GM18499 (cell line): Measurements from ENCODE around the gene FAM20C.

ENCODE experiments used
- ATAC-seq: cut with Tn5 transposase; IDR thresholded peaks from one replicate; pipeline ENCODE4 v1.9.1; 2021; ENCODE audit warnings: moderate number of reproducible peaks; ENCODE audit not compliant: insufficient read depth, unreplicated experiment

Gene FAM20C

DNA sequence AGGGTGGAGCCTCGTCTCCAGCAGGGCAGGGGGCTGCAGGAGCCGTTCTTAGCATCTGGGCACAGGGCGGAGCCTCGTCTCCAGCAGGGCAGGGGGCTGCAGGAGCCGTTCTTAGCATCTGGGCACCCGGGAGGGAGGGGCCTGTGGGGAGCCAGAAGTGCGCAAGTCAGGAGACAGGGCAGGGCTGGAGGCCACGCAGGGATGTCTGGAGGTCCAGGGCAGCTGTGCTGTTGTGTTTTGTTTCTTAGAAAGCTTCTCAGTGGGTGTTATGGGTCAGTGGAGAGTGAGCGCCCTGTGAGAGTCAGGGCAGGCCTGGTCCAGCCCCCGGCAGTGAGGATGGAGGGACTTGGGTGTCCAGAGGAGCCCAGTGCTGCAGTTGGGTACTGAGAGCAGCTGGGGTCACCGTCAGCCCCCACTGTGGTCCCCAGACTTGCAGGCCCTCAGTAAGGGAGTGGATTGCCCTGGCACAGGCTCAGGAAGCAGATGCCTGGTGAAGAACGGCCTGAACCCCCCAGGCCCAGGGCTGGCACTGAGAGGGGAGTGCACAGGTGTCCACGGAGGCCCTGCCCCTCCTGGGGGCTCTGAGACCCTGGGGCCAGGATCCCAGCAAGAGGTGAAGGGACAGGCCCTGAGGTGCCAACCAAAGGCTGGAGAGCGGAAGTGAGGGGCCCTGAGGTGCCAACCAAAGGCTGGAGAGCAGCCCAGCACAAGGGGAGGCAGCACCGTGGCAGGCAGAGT, 29.8 kb downstream of the FAM20C start:
- ATAC-seq: no peak

DNA sequence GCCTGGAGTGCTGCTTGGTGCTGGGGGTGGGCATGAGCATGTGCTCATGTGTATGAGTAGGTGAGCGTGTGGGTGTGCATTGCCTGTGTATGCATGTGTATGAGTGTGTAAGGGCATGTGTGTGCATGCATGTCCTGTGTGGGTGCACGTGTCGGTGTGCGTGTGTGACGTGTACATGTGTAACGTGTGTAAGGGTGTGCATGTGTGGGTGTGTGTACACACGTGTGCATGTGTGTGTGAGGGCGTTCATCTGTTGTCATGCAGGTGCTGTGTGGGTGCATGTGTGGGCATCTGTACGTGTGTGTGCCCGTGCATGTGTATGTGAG, 30.3 kb downstream of the FAM20C start:
- ATAC-seq: no peak

DNA sequence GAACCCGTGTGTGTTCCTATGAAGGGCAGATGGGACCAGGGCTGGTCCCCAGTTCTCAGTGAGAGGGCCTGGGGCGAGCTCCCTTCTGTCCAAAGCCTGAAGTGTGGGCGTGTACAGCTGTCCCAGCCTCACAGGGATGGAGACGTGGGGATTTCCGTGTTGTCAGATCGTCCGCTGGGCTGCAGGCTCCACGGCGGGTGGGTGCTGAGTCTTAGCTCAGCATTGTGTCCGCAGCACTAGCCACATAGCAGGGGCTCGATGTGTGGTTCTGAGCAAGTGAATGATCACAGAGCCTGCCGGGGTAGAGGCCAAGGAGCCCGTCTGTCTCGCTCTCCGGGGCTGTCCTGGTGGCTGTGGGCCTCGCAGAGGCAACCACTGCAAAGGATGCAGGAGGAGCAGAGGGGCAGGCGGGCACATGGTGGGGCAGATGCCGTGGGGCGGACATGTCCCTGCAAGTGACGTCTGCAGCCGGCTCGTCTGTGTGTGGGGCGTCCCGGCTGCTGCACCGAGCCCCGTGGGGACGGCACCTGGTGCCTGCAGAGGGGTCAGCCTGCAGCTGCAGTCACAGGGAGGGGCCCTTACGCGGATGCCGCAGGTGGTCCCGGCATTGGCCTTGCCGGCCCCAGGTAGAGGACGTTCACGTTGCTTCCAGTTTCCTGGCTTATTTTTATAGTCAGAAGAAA, 30.9 kb downstream of the FAM20C start:
- no peak for ATAC-seq

DNA sequence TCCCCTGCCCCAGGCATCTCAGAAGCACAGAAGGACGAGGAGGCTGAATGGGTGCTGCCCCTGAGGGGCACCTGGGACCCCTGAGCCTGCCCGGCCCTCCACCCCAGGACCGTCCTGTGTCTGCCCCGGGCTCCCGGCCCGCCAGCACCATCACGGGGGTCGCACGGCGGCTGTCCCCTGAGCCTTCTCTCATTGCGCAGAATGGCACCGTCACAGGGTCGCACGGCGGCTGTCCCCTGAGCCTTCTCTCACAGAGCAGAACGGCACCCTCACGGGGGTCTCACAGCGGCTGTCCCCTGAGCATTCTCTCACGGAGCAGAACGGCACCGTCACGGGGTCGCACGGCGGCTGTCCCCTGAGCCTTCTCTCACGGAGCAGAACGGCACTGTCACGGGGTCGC, 31.5 kb downstream of the FAM20C start:
- ATAC-seq: no peak

- no peak for ATAC-seq
Measured at GRCh38 chr7:226281-226895, 34.0 kb downstream of the FAM20C start.

DNA sequence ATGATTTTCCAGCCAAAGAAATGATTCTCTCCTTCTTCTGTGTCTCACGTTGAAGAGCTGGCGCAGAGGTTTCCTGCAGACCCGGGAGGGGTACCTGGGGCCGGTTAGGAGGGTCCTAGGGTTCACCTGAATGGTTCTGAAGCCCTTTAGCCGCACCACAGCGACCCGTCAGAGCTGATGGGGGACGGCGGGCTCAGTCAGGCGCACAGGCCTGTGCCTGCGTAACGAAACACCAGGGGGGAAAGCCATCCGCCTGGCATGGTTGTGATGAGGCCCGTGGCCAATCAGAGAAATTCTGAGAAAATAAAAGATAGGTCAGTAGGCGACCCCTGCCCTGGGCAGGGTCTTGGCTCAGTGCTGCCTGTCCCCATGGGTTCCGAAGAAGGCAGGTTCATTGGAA, 35.6 kb downstream of the FAM20C start:
- ATAC-seq: no peak

- ATAC-seq: no peak
Measured at GRCh38 chr7:228610-229009, 36.2 kb downstream of the FAM20C start.

- no peak for ATAC-seq
Measured at GRCh38 chr7:229184-229964, 37.0 kb downstream of the FAM20C start.

DNA sequence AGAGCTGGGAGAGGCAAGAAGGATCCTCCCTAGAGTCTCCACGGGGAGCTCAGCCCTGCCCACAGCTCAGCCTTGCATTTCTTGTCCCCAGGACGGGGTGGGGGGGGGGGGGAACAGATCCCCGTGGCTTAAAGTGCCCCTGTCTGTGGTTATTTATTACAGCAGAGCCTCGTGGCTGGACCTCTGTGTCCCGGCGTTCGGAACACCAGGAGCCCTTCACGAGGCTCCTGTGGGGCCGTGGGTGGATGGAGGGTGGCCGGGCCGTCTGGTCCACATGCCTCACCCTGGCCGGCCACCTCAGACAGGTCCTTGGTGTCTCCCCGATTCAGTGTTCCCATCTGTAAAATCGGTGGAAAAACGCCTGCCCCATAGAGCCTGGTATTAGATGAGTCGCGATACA, 37.9 kb downstream of the FAM20C start:
- ATAC-seq: no peak

GRCh38 chr7:231030-231857, 38.9 kb downstream of the FAM20C start:
- no peak for ATAC-seq

- no peak for ATAC-seq
Measured at GRCh38 chr7:231858-232246, 39.5 kb downstream of the FAM20C start.

DNA sequence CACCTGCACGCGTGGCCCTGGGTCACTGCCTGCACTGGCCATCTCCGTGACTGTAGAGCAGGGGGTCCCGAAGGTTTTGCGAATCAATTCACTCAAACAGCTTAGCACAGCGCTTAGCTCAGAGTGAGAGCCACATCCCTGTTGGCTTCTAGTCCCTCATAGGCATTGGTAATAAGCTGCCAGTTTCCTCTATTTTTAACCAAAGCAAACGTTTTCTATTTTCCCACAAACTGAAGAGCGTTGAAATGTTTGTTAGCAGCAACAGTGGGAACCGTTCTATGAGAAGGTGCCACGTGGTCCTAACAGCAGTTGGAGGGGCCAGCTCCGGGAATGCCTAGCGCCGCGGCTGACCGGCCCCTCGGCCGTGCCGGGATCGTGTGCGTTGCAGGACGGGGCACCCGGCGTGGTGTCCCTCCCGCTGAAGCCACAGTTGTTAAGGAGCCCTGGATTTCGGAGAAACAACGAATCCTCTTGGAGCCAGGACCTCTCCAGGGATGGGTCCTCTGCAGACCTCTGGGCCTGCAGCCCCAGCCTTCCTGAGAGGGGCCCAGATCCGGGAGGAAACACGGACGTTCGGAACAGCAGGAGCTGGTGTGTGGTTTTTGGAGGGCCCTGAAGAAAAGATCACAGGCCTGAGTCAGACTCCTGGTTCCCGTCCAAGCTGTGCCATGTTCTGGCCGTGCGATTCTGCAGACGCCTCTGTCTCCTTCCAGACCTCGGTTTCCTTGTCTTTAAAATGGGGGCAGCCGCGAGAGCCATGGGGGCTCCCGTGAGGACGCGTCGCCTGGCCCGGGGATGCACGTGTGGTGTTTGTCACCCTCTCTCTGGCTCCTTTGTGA, 40.3 kb downstream of the FAM20C start:
- ATAC-seq: no peak

- no peak for ATAC-seq
Measured at GRCh38 chr7:233249-234035, 41.1 kb downstream of the FAM20C start.

- no peak for ATAC-seq
Measured at GRCh38 chr7:234051-234707, 41.8 kb downstream of the FAM20C start.

GRCh38 chr7:234708-235553, 42.6 kb downstream of the FAM20C start:
- ATAC-seq: no peak

- ATAC-seq: no peak
Measured at GRCh38 chr7:235576-236395, 43.4 kb downstream of the FAM20C start.
